ENCODE results near the gene ALDOB.
"Not testable (repeated sequence)": the region's sequence is repeated elsewhere in the genome, so short reads cannot be mapped to it uniquely, and the experiment has no call there.

The ALDOB gene

GRCh38 chr9:101388507-101388993 is 47.0 kb downstream of the ALDOB start:
- DNase-seq (ENCODE audit: low read depth in 2 of 2, low spot score in 1 of 2): no peak

- no peak for DNase-seq (ENCODE audit: low read depth in 2 of 2, low spot score in 1 of 2)
Observed at GRCh38 chr9:101387871-101388506, 47.6 kb downstream of the ALDOB start.

GRCh38 chr9:101384873-101385536 is 50.6 kb downstream of the ALDOB start, which contains the start of gene BAAT:
TSS of gene BAAT (minus strand) at chr9:101385006. CDS start at chr9:101371404, 13,602 bp downstream.
- not testable (repeated sequence) for DNase-seq (ENCODE audit: low read depth in 2 of 2, low spot score in 1 of 2)

GRCh38 chr9:101383361-101383760 is 52.2 kb downstream of the ALDOB start:
- no peak for DNase-seq (ENCODE audit: low read depth in 2 of 2, low spot score in 1 of 2)

- DNase-seq (ENCODE audit: low read depth in 2 of 2, low spot score in 1 of 2): no peak
Observed at GRCh38 chr9:101381833-101382342, 53.7 kb downstream of the ALDOB start.

- no peak for DNase-seq (ENCODE audit: low read depth in 2 of 2, low spot score in 1 of 2)
Observed at GRCh38 chr9:101381118-101381517, 54.5 kb downstream of the ALDOB start.

GRCh38 chr9:101380295-101380694 is 55.3 kb downstream of the ALDOB start:
- DNase-seq (ENCODE audit: low read depth in 2 of 2, low spot score in 1 of 2): no peak

- no peak for DNase-seq (ENCODE audit: low read depth in 2 of 2, low spot score in 1 of 2)
Observed at GRCh38 chr9:101376111-101376848, 59.3 kb downstream of the ALDOB start.

- DNase-seq (ENCODE audit: low read depth in 2 of 2, low spot score in 1 of 2): no peak
Observed at GRCh38 chr9:101375546-101375945, 60.0 kb downstream of the ALDOB start.

GRCh38 chr9:101372327-101373118 is 63.1 kb downstream of the ALDOB start:
- no peak for DNase-seq (ENCODE audit: low read depth in 2 of 2, low spot score in 1 of 2)

- DNase-seq (ENCODE audit: low read depth in 2 of 2, low spot score in 1 of 2): no peak
Observed at GRCh38 chr9:101371813-101372212, 63.8 kb downstream of the ALDOB start.

Data from stimulated activated CD8-positive, alpha-beta memory T cell treated with anti-CD3 and anti-CD28 coated beads, Interleukin-4, amount 100 ng/mL, for 1 hour (primary cell).